Mesenchymal stem cell (in vitro differentiated cells and primary cell): ENCODE results near the gene NOP16.

Experiments
- DNase-seq: peaks from one replicate; pipeline ENCODE4 v3.0.0-alpha.2; 2013
- H2AFZ ChIP-seq: one replicate; pipeline ENCODE4 v1.6.1; 2013; ENCODE audit warnings: low read depth, mild to moderate bottlenecking, control low read depth, inconsistent platforms, low read length, moderate library complexity
- H2AK5ac ChIP-seq: 2 replicates; pipeline ENCODE4 v1.6.1; 2013; ENCODE audit warnings: low read length, moderate library complexity, mild to moderate bottlenecking, inconsistent platforms; ENCODE audit not compliant: severe bottlenecking
- H2BK120ac ChIP-seq: one replicate; pipeline ENCODE4 v1.6.1; 2013; ENCODE audit warnings: low read depth, mild to moderate bottlenecking, inconsistent platforms, low read length, moderate library complexity
- H2BK12ac ChIP-seq, 2 experiments: one replicate each; pipeline ENCODE4 v1.6.1; 2013; ENCODE audit warnings: inconsistent platforms in 2 of 2, low read length in 2 of 2, mild to moderate bottlenecking in 2 of 2, moderate library complexity in 2 of 2, control low read depth in 1 of 2
- H2BK15ac ChIP-seq: one replicate; pipeline ENCODE4 v1.6.1; 2013; ENCODE audit warnings: mild to moderate bottlenecking, low read depth, inconsistent platforms; ENCODE audit not compliant: poor library complexity, severe bottlenecking
- H2BK5ac ChIP-seq: 2 replicates; pipeline ENCODE4 v1.6.1; 2013; ENCODE audit warnings: low read depth, mild to moderate bottlenecking, low read length, control low read depth, inconsistent platforms; ENCODE audit not compliant: poor library complexity, severe bottlenecking
- H3K14ac ChIP-seq, 2 experiments: one replicate each; pipeline ENCODE4 v1.6.1; 2013; ENCODE audit warnings: inconsistent platforms in 2 of 2, low read length in 2 of 2, control low read depth in 1 of 2, mild to moderate bottlenecking in 1 of 2, moderate library complexity in 1 of 2
- H3K18ac ChIP-seq, 2 experiments: one replicate each; pipeline ENCODE4 v1.6.1; 2013; ENCODE audit warnings: inconsistent platforms in 2 of 2, low read length in 2 of 2, control low read depth in 1 of 2, low read depth in 1 of 2, mild to moderate bottlenecking in 1 of 2
- H3K23ac ChIP-seq, 2 experiments: one replicate each; pipeline ENCODE4 v1.6.1; 2013; ENCODE audit warnings: inconsistent platforms in 2 of 2, low read length in 2 of 2, mild to moderate bottlenecking in 2 of 2, moderate library complexity in 2 of 2, control low read depth in 1 of 2
- H3K27ac ChIP-seq: 2 replicates; pipeline ENCODE4 v1.5.1; 2013; ENCODE audit warnings: mild to moderate bottlenecking, moderate library complexity, low read length, control low read depth, inconsistent platforms; ENCODE audit not compliant: poor library complexity, severe bottlenecking
- H3K27me3 ChIP-seq, 2 experiments: 2 replicates each; pipeline versions ENCODE4 v1.6.1 to v1.7.0; 2013; ENCODE audit warnings: low read length in 2 of 2, mild to moderate bottlenecking in 2 of 2, moderate library complexity in 2 of 2, control low read depth in 1 of 2, inconsistent platforms in 1 of 2; ENCODE audit not compliant: control insufficient read depth in 1 of 2, insufficient read depth in 1 of 2
- H3K36me3 ChIP-seq, 2 experiments: 2 replicates each; pipeline versions ENCODE4 v1.6.1 to v1.7.0; 2013; ENCODE audit warnings: low read length in 2 of 2, control low read depth in 1 of 2, inconsistent platforms in 1 of 2, low read depth in 1 of 2, mild to moderate bottlenecking in 1 of 2; ENCODE audit not compliant: insufficient read depth in 2 of 2, control insufficient read depth in 1 of 2
- H3K4ac ChIP-seq, 2 experiments: one replicate each; pipeline ENCODE4 v1.6.1; 2013; ENCODE audit warnings: inconsistent platforms in 2 of 2, low read length in 2 of 2, mild to moderate bottlenecking in 2 of 2, moderate library complexity in 2 of 2, control low read depth in 1 of 2, low read depth in 1 of 2
- H3K4me1 ChIP-seq: 2 replicates; pipeline ENCODE4 v1.6.1; 2013; ENCODE audit warnings: low read depth, low read length, control low read depth; ENCODE audit not compliant: control insufficient read depth, insufficient read depth
- H3K4me2 ChIP-seq: 2 replicates; pipeline ENCODE4 v1.6.1; 2013; ENCODE audit warnings: low read length, mild to moderate bottlenecking, inconsistent platforms; ENCODE audit not compliant: poor library complexity, severe bottlenecking
- H3K4me3 ChIP-seq, 2 experiments: 2 replicates each; pipeline versions ENCODE4 v1.5.1 to v1.7.0; 2013; ENCODE audit warnings: low read length in 2 of 2, mild to moderate bottlenecking in 2 of 2, control low read depth in 1 of 2, low read depth in 1 of 2; ENCODE audit not compliant: insufficient read depth in 1 of 2
- H3K79me1 ChIP-seq: replicated peaks from 2 replicates; pipeline ENCODE4 v1.6.1; 2013; ENCODE audit warnings: mild to moderate bottlenecking, control low read depth, low read length, inconsistent platforms; ENCODE audit not compliant: poor library complexity, severe bottlenecking
- H3K9ac ChIP-seq: 2 replicates; pipeline ENCODE4 v1.7.0; 2013; ENCODE audit warnings: mild to moderate bottlenecking, low read length, moderate library complexity
- H3K9me3 ChIP-seq: 2 replicates; pipeline ENCODE4 v1.7.0; 2013; ENCODE audit warnings: mild to moderate bottlenecking, low read length; ENCODE audit not compliant: control insufficient read depth
- H4K8ac ChIP-seq: one replicate; pipeline ENCODE4 v1.6.1; 2013; ENCODE audit warnings: inconsistent platforms, mild to moderate bottlenecking, low read length, moderate library complexity
- H4K91ac ChIP-seq: one replicate; pipeline ENCODE4 v1.6.1; 2013; ENCODE audit warnings: mild to moderate bottlenecking, low read length, inconsistent platforms
- WGBS: methylation state at CpG from one replicate; pipeline ENCODE4 v1.1.7; 2013; ENCODE audit warnings: mixed read lengths; 5-methylcytosine and 5-hydroxymethylcytosine counted together

NOP16 gene

GRCh38 chr5:176383248-176383905 lies 5.0 kb downstream of the NOP16 start:
- Histone ChIP-seq H3K14ac (no peak overlapping the region), H3K79me1 (peaks cover 35% of the 10 kb centered on the region), H2BK15ac (no peak overlapping the region), H3K9ac (no peak overlapping the region), H3K36me3 (peaks cover 45 to 70% of the 10 kb centered on the region in 2 experiments), H2BK5ac (no peak overlapping the region), H2BK12ac (no peak overlapping the region), H3K9me3 (no peaks in the 10 kb centered on the region), H4K8ac (no peak overlapping the region), H3K27ac (no peak overlapping the region), H3K27me3 (no peaks in the 10 kb centered on the region), H2AK5ac (no peak overlapping the region), H2BK120ac (no peak overlapping the region), H3K4ac (no peak overlapping the region), H3K4me3 (no peak overlapping the region), H3K4me1 (peaks cover 5% of the 10 kb centered on the region), H2AFZ (no peak overlapping the region), H4K91ac (no peak overlapping the region), H3K23ac (no peak overlapping the region), H3K18ac (no peak overlapping the region), H3K4me2 (no peak overlapping the region)
- no peak for DNase-seq
- WGBS, result 97% methylated on average over 13 of the region's 15 CpGs

DNA sequence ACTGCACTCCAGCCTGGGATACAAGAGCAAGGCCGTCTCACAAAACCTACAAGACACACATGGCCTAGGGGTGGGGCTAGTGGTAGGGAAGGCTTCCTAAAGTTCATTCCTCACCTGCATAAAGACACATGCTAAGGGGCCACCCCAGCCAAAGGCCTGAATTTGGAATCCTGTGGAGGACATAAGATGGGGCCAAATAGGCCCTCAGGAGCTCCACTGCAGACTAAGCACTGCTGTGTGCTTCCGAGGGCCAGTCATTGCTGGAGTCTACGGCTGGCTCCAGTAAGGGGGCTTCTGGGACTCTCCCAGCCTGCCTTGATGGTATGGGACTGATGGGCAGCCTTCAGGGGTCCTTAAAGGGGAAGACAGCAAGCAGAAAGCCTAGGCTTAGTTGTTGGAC lies 5.7 kb downstream of the NOP16 start:
- H3K27ac ChIP-seq, result no peak overlapping the region
- H4K91ac ChIP-seq, result no peak overlapping the region
- no peak overlapping the region for H2AFZ ChIP-seq
- H3K4me2 ChIP-seq, result no peak overlapping the region
- H3K36me3 ChIP-seq, result peaks cover 45 to 70% of the 10 kb centered on the region in 2 experiments
- H4K8ac ChIP-seq, result no peak overlapping the region
- H3K27me3 ChIP-seq, result no peaks in the 10 kb centered on the region
- H2BK15ac ChIP-seq, result no peak overlapping the region
- no peak for DNase-seq
- no peak overlapping the region for H2BK120ac ChIP-seq
- H3K79me1 ChIP-seq, result peaks cover 35% of the 10 kb centered on the region
- H3K4me3 ChIP-seq, result no peak overlapping the region
- peaks cover 5% of the 10 kb centered on the region for H3K4me1 ChIP-seq
- H3K9ac ChIP-seq, result no peak overlapping the region
- H2BK12ac ChIP-seq, result no peak overlapping the region
- no peak overlapping the region for H3K23ac ChIP-seq
- no peak overlapping the region for H2BK5ac ChIP-seq
- no peak overlapping the region for H3K14ac ChIP-seq
- no peak overlapping the region for H3K18ac ChIP-seq
- no peak overlapping the region for H2AK5ac ChIP-seq
- 100% methylated on average over 3 of the region's 3 CpGs for WGBS
- H3K9me3 ChIP-seq, result no peaks in the 10 kb centered on the region
- no peak overlapping the region for H3K4ac ChIP-seq

DNA sequence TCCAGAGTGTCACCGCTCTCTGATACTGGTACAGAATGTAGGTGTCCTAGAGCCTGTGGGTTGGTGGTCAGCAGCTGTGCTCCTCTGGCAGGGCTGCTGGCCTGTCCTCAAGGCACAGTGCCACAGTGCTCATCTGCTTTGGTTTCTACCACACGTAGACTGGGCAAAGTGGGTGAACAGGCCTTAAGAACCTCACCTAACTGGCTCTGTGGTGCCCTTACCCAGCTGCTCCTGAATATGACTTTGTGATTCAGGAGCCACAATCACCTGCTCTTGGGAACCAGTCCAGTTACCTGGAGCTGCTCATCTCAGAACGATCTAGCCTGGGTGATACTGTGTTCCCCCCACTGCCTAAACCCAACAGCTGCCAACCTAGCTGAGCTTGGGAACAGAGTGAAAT lies 6.4 kb downstream of the NOP16 start:
- Histone ChIP-seq H3K36me3 (peaks cover 45 to 74% of the 10 kb centered on the region in 2 experiments), H2AK5ac (no peak overlapping the region), H3K27ac (no peak overlapping the region), H3K23ac (no peak overlapping the region), H3K9ac (no peak overlapping the region), H2BK12ac (no peak overlapping the region), H3K14ac (no peak overlapping the region), H4K91ac (no peak overlapping the region), H2BK15ac (no peak overlapping the region), H2BK5ac (no peak overlapping the region), H3K18ac (no peak overlapping the region), H3K9me3 (no peaks in the 10 kb centered on the region), H3K79me1 (peaks cover 36% of the 10 kb centered on the region), H3K4me1 (peaks cover 3% of the 10 kb centered on the region), H3K27me3 (no peaks in the 10 kb centered on the region), H3K4me3 (no peak overlapping the region), H3K4ac (no peak overlapping the region), H2AFZ (no peak overlapping the region), H3K4me2 (no peak overlapping the region), H2BK120ac (no peak overlapping the region), H4K8ac (no peak overlapping the region)
- 98% methylated on average over 3 of the region's 3 CpGs for WGBS
- DNase-seq, result no peak

DNA sequence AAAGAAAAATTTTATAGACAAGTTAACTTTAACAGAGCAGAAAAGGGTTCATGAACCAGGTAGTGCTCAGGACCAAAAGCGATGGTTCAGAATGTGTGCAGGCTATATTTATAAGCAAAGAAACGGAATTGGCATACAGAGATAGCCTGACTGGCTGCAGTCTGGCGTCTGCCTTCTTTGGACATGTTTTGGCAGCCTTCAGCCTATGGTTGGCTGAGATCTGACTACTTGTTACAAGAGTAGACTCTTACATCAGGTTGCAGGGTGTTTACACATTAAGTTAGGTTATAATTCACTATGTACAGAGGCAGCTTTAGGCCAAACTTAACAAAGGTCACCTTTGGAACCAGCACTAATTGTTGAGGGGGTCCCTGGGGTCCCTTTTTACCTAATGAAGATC lies 7.0 kb downstream of the NOP16 start:
- H3K14ac ChIP-seq, result no peak overlapping the region
- H4K8ac ChIP-seq, result no peak overlapping the region
- no peak overlapping the region for H3K4me3 ChIP-seq
- no peaks in the 10 kb centered on the region for H3K4me1 ChIP-seq
- no peak overlapping the region for H3K9ac ChIP-seq
- no peak overlapping the region for H2BK15ac ChIP-seq
- peaks cover 37% of the 10 kb centered on the region for H3K79me1 ChIP-seq
- no peak overlapping the region for H2AK5ac ChIP-seq
- H3K4me2 ChIP-seq, result no peak overlapping the region
- H3K23ac ChIP-seq, result no peak overlapping the region
- H2BK12ac ChIP-seq, result no peak overlapping the region
- no peak overlapping the region for H4K91ac ChIP-seq
- no peak overlapping the region for H2BK5ac ChIP-seq
- no peaks in the 10 kb centered on the region for H3K27me3 ChIP-seq
- H2AFZ ChIP-seq, result no peak overlapping the region
- no peak for DNase-seq
- H3K4ac ChIP-seq, result no peak overlapping the region
- H3K9me3 ChIP-seq, result no peaks in the 10 kb centered on the region
- H3K18ac ChIP-seq, result no peak overlapping the region
- H2BK120ac ChIP-seq, result no peak overlapping the region
- H3K27ac ChIP-seq, result no peak overlapping the region
- WGBS, result 90% methylated on average over 3 of the region's 3 CpGs
- peaks cover 45 to 72% of the 10 kb centered on the region in 2 experiments for H3K36me3 ChIP-seq
